Chondrocyte (in vitro differentiated cells): ENCODE measurements around the gene STK24. TPM values are rescaled to one million over a fixed set of nuclear protein-coding genes. Genes with fewer than 3 reads are reported as not detected.

Experiments
- DNase-seq: peaks from one replicate; pipeline ENCODE4 v3.0.0; 2021; ENCODE audit warnings: mixed read lengths, low spot score
- H3K27ac Mint-ChIP-seq: one replicate; pipeline ENCODE4 v1.8.0; 2021; ENCODE audit warnings: mild to moderate bottlenecking, moderate library complexity, mixed read lengths; ENCODE audit not compliant: unreplicated experiment
- H3K27me3 Mint-ChIP-seq: 2 replicates; pipeline ENCODE4 v1.8.0; 2021; ENCODE audit warnings: low read depth, mixed read lengths
- H3K36me3 Mint-ChIP-seq: 2 replicates; pipeline ENCODE4 v1.8.0; 2021; ENCODE audit warnings: low read depth, mixed read lengths
- H3K4me1 Mint-ChIP-seq: 2 replicates; pipeline ENCODE4 v1.8.0; 2021; ENCODE audit warnings: low read depth, mild to moderate bottlenecking, mixed read lengths
- H3K4me3 Mint-ChIP-seq: one replicate; pipeline ENCODE4 v1.8.0; 2021; ENCODE audit warnings: mild to moderate bottlenecking, moderate library complexity, mixed read lengths; ENCODE audit not compliant: unreplicated experiment
- H3K9me3 Mint-ChIP-seq: 2 replicates; pipeline ENCODE4 v1.8.0; 2021; ENCODE audit warnings: low read depth, mixed read lengths
- total RNA-seq: library from RNA; stranded (reverse); gene quantifications from 3 replicates; pipeline ENCODE4 v1.2.1, GENCODE V29; 2021
- TF ChIP-seq, protein P1 (sequence below): fragments of 200-600 bp; sonication (generic); IDR thresholded peaks from 2 replicates; pipeline ENCODE4 v1.5.0; 2021; ENCODE audit warnings: antibody characterized with exemption, mild to moderate bottlenecking, moderate library complexity

STK24 gene
- total RNA-seq, 1 donor from 2014 or later = 100 TPM

DNA sequence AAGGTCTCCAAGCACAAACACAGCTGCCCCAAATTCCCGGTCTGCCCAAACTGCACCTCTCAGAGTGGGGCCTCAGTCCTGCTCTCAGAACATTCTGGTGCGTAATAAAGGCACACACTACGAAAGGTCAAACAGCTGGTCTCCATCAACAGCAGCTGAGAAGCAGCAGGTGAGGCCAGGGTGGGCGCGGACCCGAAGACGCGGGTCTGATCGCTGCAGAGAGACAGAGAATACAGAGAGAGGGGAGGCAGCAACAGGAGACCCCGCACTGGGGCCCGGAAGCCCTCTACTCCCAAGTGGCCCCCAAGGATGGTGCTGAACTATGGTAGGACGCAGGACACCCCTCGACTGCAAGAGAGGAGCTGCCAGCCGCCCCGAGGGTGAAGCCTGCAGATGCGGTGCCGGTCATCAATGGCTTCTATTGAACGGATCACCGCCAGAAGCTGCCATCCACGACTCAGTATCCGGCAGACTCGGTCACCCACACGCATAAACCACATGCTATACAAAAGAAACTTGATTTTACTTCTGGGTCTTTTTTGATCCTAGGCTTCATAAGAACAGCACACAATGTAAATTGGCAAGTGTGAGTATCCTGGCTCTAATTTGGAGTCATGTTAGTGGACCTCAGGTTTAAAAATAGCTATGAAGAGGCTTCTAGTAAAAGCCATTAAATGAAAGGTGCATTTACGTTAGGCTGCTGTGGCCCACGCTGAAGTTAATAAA is 33.4 kb downstream of the STK24 start:
- TF ChIP-seq, protein P1, sequence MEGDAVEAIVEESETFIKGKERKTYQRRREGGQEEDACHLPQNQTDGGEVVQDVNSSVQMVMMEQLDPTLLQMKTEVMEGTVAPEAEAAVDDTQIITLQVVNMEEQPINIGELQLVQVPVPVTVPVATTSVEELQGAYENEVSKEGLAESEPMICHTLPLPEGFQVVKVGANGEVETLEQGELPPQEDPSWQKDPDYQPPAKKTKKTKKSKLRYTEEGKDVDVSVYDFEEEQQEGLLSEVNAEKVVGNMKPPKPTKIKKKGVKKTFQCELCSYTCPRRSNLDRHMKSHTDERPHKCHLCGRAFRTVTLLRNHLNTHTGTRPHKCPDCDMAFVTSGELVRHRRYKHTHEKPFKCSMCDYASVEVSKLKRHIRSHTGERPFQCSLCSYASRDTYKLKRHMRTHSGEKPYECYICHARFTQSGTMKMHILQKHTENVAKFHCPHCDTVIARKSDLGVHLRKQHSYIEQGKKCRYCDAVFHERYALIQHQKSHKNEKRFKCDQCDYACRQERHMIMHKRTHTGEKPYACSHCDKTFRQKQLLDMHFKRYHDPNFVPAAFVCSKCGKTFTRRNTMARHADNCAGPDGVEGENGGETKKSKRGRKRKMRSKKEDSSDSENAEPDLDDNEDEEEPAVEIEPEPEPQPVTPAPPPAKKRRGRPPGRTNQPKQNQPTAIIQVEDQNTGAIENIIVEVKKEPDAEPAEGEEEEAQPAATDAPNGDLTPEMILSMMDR = no peak
- Mint-ChIP-seq H3K4me1 (peaks cover 90% of the 10 kb centered on the region), H3K4me3 (peak overlapping the region; percentile 13), H3K27me3 (no peaks in the 10 kb centered on the region), H3K27ac (peak overlapping the region; percentile 89), H3K9me3 (no peaks in the 10 kb centered on the region), H3K36me3 (no peaks in the 10 kb centered on the region)
- DNase-seq = no peak

DNA sequence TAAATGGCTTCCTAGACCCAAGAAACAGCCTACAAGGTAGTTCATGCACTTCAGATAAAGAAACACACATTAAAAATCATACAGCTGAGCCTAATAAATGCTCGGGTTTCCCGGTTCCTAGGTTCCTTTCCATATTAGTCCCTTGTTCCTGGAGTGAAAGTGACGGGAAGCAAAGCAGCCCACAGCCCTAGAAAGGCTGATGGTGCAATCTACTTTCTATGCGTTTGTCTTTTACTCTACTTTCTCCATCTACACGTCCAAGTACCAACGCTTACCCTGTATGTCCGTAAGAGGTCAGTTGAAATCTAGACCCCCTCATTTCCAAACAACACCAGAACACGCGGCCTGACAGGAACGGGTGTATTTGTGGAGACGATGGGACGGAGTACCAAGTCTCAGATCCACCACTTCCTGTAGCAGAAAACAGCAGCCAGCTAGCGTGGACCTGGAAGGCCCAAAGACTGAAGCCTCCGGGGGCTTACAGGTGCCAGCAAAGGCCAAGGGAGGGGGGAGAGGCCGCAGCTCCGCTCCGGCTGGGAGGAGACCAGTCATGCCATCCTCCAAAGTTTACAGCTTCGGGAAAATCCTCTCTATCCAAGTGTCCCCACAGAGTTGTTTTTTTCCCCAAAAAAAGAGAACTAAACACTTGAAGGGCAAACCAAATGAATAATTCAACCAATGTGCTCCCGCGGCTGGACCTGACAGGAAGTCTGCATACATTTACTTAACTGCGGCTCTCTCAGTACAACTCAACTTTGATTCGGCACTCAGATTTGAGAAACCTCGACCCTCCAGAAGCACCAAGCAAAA is 34.1 kb downstream of the STK24 start:
- Mint-ChIP-seq H3K4me1 (peaks cover 86% of the 10 kb centered on the region), H3K27ac (peak overlapping the region; percentile 80), H3K9me3 (no peaks in the 10 kb centered on the region), H3K4me3 (peak overlapping the region; percentile 13), H3K27me3 (no peaks in the 10 kb centered on the region), H3K36me3 (no peaks in the 10 kb centered on the region)
- DNase-seq = no peak
- TF ChIP-seq, protein P1 = no peak

- H3K4me1 Mint-ChIP-seq = peaks cover 87% of the 10 kb centered on the region
- no peaks in the 10 kb centered on the region for H3K36me3 Mint-ChIP-seq
- H3K4me3 Mint-ChIP-seq = no peak overlapping the region
- TF ChIP-seq, protein P1 = peak; percentile 25
- no peak overlapping the region for H3K27ac Mint-ChIP-seq
- no peaks in the 10 kb centered on the region for H3K9me3 Mint-ChIP-seq
- DNase-seq = no peak
- no peaks in the 10 kb centered on the region for H3K27me3 Mint-ChIP-seq
Observed at GRCh38 chr13:98541701-98542203, 35.2 kb downstream of the STK24 start.

DNA sequence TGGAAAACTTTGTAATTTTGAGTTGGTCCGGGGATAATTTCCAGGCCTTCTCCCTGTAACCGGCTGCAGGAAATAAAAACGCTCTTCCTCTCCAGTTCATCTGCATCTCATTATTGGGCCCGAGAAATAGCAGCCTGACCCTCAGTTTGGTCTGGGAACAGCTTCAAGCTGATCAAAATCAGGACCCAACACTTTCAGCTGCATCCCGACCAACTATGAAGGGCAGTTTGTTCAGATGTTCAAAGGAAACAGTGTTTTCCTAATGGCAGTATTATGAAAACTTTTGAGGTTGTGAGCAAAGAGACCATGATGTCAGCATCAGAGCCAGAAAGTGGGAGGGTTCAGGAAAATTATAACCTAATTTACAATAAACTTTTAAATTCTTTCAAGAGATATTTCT is 35.7 kb downstream of the STK24 start:
- DNase-seq = no peak
- Mint-ChIP-seq H3K9me3 (no peaks in the 10 kb centered on the region), H3K27me3 (no peaks in the 10 kb centered on the region), H3K36me3 (no peaks in the 10 kb centered on the region), H3K4me3 (no peak overlapping the region), H3K4me1 (peaks cover 85% of the 10 kb centered on the region), H3K27ac (peak overlapping the region; percentile 52)
- TF ChIP-seq, protein P1 = no peak

DNA sequence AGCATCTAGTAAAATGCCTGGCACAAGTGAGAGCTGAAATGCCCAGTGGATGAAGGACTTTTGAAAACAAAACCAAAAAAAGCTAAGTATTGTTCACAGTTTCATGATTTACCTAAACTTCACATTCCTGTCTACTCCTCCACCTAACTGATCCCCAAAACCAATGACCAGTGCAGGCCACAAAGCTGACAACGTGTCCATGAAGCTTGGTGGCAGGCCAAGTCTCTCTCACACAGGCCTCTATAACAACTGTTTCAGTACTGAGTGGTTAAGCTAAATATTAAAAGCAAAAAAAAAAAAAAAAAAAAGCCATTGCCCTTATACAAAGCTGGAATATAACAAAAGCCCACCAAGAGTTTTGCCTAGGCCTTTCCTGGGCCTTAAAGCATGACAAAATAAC is 36.4 kb downstream of the STK24 start:
- H3K4me1 Mint-ChIP-seq = peaks cover 84% of the 10 kb centered on the region
- no peak overlapping the region for H3K4me3 Mint-ChIP-seq
- no peaks in the 10 kb centered on the region for H3K9me3 Mint-ChIP-seq
- H3K36me3 Mint-ChIP-seq = no peaks in the 10 kb centered on the region
- TF ChIP-seq, protein P1 = no peak
- H3K27me3 Mint-ChIP-seq = no peaks in the 10 kb centered on the region
- peak overlapping the region; percentile 69 for H3K27ac Mint-ChIP-seq
- no peak for DNase-seq
